Measurements from ENCODE around the gene FAM76A.
"Not testable (repeated sequence)": the region's sequence is repeated elsewhere in the genome, so short reads cannot be mapped to it uniquely, and the experiment has no call there.

Gene FAM76A

DNA sequence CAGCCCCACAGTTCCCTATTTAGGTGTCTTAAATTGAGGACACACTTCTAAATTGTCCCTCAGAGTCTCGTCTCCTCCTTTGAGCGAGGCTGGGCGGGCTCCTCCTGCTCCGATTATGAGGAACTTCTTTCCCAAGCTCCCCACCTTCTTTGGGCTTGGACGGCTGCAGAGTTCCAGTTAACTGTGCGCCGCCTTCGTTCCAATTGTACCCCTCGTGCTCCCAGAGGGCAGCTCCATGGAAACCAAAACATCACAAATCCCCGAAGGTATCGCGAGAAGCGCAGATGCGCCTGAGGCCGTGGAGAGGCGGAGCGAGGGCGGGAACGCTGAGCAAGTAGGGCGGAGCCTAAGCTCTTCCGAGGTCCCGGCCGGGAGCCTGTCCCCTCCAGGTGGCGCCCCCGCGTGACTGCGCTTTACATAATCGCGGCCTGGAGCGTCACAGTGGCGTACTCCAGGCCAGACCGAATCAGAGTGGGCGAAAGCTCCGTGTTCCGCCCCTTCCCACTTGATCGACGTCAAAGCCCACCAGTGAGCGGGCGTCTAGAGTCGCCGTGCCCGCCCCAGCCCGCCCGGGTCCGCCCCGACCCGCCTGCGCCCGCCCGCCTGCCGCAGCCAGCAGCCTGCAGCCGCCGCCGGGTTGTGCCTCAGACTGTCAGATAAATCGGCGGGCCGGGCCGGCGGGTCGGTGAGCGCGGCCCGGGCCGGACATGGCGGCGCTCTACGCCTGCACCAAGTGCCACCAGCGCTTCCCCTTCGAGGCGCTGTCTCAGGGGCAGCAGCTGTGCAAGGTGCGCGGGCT, at the start of gene FAM76A:
TSS of gene FAM76A (plus strand) at position 588 of the 799 bp plus-strand sequence. CDS start at position 708, 120 bp downstream.
- peak; percentile 92 to 99 (median 98) for DNase-seq

GRCh38 chr1:27676410-27676809, 49.4 kb upstream of the FAM76A start:
- no peak for DNase-seq

DNA sequence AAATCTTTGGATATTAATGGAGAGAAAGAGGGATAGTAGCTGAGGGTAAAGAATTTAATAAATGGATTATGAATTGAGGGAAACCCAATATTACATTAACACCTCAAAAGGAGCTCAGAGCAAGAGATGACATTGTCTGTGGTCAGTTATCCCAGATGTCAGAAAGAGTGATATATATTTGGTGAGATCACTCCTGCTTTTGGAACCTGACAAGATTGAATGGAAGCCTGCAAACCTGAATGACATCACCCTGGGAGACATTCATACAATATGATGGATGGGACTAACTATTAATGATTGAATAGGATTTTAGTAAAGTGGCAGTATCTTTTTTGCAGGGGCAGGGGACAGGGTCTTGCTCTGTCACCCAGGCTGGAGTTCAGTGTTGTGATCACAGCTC, 47.0 kb upstream of the FAM76A start:
- DNase-seq: no peak

DNA sequence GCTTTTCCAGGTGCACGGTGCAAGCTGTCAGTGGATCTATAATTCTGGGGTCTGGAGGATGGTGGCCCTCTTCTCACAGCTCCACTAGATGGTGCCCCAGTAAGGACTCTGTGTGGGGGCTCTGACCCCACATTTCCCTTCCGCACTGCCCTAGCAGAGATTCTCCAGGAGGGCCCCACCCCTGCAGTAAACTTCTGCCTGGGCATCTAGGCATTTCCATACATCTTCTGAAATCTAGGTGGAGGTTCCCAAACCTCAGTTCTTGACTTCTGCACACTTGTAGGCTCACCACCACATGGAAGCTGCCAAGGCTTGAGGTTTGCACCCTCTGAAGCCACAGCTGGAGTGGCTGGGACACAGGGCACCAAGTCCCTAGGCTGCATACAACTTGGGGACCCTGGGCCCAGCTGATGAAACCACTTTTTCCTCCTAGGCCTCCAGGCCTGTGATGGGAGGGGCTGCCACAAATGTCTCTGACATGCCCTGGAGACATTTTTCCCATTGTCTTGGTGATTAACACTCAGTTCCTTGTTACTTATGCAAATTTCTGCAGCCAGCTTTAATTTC, 45.5 kb upstream of the FAM76A start:
- not testable (repeated sequence) for DNase-seq

- not testable (repeated sequence) for DNase-seq
Measured at GRCh38 chr1:27681580-27681979, 44.2 kb upstream of the FAM76A start.

GRCh38 chr1:27682351-27682944, 43.3 kb upstream of the FAM76A start:
- DNase-seq: no peak

DNA sequence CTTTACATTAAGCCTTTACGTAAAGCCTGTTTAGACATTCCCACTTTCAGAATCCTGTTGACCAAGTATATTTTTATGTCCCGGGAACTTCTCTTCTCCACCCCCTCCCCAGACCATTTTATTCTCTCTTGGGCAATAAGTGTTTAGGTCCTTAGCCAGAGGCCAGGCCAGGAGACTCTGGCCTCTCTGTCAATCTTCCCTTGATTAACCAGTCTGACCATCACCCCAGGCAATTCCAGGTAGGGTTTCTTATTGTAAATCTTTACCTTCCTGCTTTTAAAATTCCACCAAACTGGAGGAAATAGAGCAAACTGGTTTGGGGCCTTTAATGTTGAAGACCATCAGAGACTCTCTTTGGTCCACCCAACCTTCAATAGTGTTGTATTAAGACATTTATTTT, 41.6 kb upstream of the FAM76A start:
- no peak for DNase-seq

DNA sequence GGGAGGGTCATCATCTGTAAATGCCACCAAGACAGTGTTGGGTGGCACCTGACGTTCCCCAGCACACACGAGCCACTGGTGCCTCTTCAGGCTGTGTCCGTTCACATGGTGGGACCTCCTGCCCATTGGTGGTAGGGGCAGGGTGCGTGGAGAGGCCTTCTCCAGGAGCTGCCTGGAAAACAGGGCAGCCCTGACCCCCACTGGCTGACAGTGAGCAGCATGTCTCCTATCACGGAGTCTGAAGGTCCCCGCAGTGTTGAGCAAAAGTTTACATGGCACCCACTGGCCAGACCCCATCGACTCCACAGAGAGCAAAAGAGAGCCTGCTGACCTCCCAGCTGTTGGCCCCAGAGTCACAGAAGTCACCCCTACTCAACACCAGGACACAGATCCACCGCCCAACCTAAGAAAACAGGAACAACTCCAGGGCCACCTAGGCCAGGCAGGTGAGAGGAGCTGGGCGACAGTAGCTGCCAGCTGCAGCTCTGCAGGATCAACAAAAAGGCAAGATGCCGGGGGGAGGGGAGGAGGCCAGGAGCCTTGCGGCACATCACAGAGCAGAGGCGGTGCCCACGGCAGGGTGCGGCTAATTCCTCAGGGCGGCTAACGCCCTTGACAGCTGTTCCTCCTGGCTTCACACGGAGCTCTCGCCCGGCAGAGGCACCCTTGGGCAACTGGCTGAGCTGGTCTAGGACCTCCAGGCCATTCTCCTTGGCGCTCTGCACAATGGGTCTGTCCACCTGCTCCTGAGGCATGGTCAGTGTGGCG, 39.4 kb upstream of the FAM76A start:
- no peak for DNase-seq

DNA sequence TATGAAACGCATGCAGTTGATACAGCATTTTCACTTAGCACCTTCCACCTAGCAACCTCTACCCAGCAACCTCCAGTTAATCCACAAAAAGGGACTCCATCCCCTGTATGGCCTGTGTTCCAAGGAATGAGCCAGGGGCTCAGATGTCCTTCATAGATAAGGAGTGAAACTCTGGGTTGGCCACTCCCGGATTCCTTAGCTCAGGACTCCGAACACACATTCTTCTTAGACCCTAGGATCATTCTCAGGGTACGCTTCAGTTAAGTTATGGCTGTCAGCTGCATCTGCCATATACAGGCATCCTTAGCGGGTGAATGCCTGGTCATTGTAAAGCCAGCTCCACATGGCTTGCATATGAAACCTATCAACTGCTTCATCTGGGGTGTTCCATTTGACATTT, 37.9 kb upstream of the FAM76A start:
- no peak for DNase-seq

- DNase-seq: no peak
Measured at GRCh38 chr1:27689423-27690173, 36.2 kb upstream of the FAM76A start.

- no peak for DNase-seq
Measured at GRCh38 chr1:27690183-27690582, 35.6 kb upstream of the FAM76A start.

DNA sequence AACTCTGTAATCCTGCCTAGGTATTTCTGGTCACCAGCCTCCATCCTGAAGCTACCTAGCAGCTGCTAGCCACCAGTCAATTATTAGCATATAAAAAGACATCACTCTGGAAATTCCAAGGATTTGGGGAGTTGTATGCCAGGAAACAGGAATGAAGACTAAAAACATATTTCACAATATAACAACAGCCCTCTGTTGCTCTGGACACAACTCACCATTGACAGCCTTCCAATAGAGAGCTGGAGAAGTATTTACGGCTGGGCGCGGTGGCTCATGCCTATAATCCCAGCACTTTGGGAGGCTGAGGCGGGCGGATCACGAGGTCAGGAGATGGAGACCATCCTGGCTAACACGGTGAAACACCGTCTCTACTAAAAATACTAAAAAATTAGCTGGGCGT, 28.9 kb upstream of the FAM76A start:
- not testable (repeated sequence) for DNase-seq

DNA sequence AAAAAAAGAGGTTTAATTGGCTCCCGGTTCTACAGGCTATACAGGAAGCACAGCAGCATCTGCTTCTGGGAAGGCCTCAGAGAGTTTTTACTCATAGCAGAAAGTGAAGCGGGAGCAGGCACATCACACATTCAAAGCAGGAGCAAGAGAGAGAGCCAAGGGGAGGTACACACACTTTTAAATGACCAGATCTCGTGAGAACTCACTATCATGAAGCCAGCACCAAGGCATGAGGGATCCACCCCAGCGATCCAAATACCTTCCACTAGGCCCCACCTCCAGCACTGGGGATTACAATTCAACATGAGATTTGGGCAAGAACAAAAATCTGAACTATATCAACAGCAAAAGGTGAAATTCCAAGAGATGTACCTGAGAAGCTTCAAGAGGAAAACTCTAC, 20.8 kb upstream of the FAM76A start:
- no peak for DNase-seq

GRCh38 chr1:27705545-27705944, 20.2 kb upstream of the FAM76A start:
- DNase-seq: no peak

GRCh38 chr1:27710574-27710973, 15.2 kb upstream of the FAM76A start:
- DNase-seq: no peak

DNA sequence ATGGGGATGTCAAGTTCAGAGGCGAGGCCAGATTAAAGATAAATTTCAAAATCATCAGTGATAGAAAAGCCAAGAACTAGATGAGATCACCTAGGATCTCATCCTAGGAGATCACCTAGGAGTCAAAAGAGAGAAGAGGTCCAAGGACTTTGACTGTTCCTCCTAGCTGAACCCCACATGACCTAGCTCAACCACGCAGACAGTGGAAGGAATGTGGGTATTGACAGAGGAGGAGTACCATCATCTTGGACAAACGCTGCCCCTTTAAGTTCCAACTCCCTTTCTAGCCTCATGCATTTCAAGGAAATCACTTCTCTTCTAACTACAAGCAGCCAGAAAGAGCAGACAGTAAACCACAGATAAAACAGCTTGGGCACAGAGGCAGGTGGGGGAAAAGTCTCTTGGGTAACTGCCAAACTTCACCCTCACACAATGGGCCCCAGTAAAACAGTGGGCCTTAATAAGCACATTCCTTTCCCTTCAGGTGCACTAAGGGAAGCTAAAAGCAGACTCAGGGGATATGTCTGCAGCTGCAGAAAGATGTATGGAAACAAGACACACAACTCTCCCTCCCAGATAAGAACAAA, 12.5 kb upstream of the FAM76A start:
- DNase-seq: no peak

- no peak for DNase-seq
Measured at GRCh38 chr1:27713869-27714513, 11.8 kb upstream of the FAM76A start.

GRCh38 chr1:27716262-27716895, 9.4 kb upstream of the FAM76A start:
- no peak for DNase-seq

- no peak for DNase-seq
Measured at GRCh38 chr1:27719286-27720251, 6.2 kb upstream of the FAM76A start.

- DNase-seq: peak in 7 of 14 donors; percentile 2 to 46 (median 12)
Measured at GRCh38 chr1:27724961-27725373, 794 bp upstream of the FAM76A start.
